Breast epithelium (tissue), 4 donors: ENCODE measurements around the gene PBX4. TPM values are rescaled to one million over a fixed set of nuclear protein-coding genes. Genes with fewer than 3 reads are reported as not detected.

ENCODE experiments used
- DNase-seq, 2 donors: peaks; one replicate each; pipeline ENCODE4 v3.0.0-alpha.2; 2019; ENCODE audit warnings: low spot score in 2 of 2
- H3K27ac ChIP-seq, 2 donors: fragments of 200-600 bp; sonication (generic) in 1 of 2; one replicate each; pipeline ENCODE4 v1.5.1; 2016 to 2019; ENCODE audit warnings: mild to moderate bottlenecking in 1 of 2
- H3K27me3 ChIP-seq, 2 donors: fragments of 200-600 bp; sonication (generic) in 1 of 2; one replicate each; pipeline versions ENCODE4 v1.5.1 to v1.6.0; 2017 to 2019; ENCODE audit warnings: control low read depth in 1 of 2, mild to moderate bottlenecking in 1 of 2
- H3K36me3 ChIP-seq: fragments of 200-600 bp; one replicate; pipeline ENCODE4 v1.5.1; 2019
- H3K4me1 ChIP-seq, 2 donors: fragments of 200-600 bp; sonication (generic); one replicate each; pipeline ENCODE4 v1.5.1; 2016 to 2019; ENCODE audit warnings: control low read depth in 1 of 2
- H3K4me3 ChIP-seq, 3 donors: fragments of 200-600 bp; sonication (generic); 1 replicate in 2 of 3; 2 replicates in 1 of 3; pipeline ENCODE4 v1.5.1; 2016 to 2019; ENCODE audit warnings: mild to moderate bottlenecking in 3 of 3, moderate library complexity in 2 of 3
- H3K9me3 ChIP-seq, 2 donors: fragments of 200-600 bp; sonication (generic) in 1 of 2; one replicate each; pipeline ENCODE4 v1.5.1; 2016 to 2019; ENCODE audit warnings: control low read depth in 1 of 2
- CTCF ChIP-seq, 3 donors: fragments of 450-650 bp; IDR thresholded peaks; one replicate each; pipeline ENCODE4 v1.5.1; 2016 to 2017; ENCODE audit warnings: antibody characterized with exemption in 3 of 3, mild to moderate bottlenecking in 3 of 3, moderate library complexity in 3 of 3
- POLR2A ChIP-seq: fragments of 450-650 bp; IDR thresholded peaks from one replicate; pipeline ENCODE4 v1.6.1; 2016; ENCODE audit warnings: antibody characterized with exemption, mild to moderate bottlenecking, moderate library complexity
- POLR2AphosphoS5 ChIP-seq, 3 donors: sonication (generic); formaldehyde crosslinking; IDR thresholded peaks; one replicate each; pipeline ENCODE4 v1.6.1; 2017; ENCODE audit warnings: antibody characterized with exemption in 3 of 3
- intact Hi-C: fragments of 100-400 bp; cut with DNase I; formaldehyde crosslinking; loops from one replicate; pipeline ENCODE4 v1.15.1; 2023; ENCODE audit warnings: low total_unique reads
- total RNA-seq, 3 donors: library from RNA; depleted of rRNA; stranded (reverse); fragments of >200 nt; gene quantifications; one replicate each; pipeline ENCODE4 v1.1.0, GENCODE V29; 2016

The PBX4 gene
- total RNA-seq, 3 donors from 2014 or later = 3.4 to 5.9 (median 5.6) TPM

DNA sequence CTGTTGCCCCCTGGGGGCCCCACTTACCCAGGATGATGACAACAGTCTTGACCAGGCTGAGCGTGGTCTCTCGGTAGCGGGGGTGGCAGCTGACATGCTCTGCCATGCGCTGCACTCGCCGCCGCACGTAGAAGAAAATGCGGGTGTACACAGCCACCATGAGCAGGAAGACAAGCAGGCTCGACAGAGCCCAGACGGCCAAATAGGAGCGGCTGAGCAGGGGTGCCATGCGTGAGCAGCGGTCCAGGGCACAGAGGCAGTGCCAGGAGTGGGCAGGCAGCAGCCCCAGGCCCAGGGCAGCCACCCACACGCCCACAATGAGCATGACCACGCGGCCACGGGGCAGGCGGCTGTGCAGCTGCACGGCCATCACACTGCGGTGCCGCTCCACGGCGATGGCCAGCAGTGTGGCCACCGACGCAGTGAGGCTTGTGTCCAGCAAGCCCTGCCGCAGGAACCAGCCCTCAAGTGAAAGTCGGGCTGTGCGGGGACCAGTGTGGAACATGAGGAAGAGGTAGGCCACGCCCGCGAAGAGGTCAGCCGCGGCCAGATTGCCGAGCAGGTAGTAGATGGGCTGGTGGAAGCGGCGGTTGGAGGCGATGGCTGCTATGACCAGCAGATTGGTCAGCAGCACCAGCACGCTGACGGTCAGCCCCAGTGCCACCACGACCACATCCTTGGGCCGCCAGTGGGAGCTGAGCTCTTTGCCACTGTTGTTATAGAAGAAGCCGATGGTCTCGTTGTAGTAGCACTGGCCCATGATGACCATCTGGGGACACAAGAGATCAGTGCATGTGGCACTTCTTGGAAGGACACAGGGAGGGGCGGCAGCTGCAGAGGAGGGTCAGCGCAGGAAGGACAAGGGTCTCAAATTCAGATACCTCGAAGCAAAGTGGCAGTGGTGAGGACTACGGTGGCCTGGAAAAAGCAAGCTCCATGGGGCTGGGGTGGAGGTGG is 8.3 kb upstream of the PBX4 start:
- Histone ChIP-seq H3K27me3 (no peaks in the 10 kb centered on the region), H3K27ac (peak overlapping the region; percentile 88), H3K4me3 (peak overlapping the region in 2 of 3 donors; percentile 65 to 82), H3K9me3 (no peaks in the 10 kb centered on the region), H3K36me3 (no peaks in the 10 kb centered on the region), H3K4me1 (no peaks in the 10 kb centered on the region)
- no peak for DNase-seq
- no peak for TF ChIP-seq CTCF (IDR thresholded peaks at IDR 0.05)
- no peak for TF ChIP-seq POLR2A
- no peak for TF ChIP-seq POLR2AphosphoS5 (IDR thresholded peaks at IDR 0.05)
- intact Hi-C loops = loop anchor here (10.0 kb wide), 1 partner anchor 1312 kb away; no protein-coding TSS in a partner anchor

DNA sequence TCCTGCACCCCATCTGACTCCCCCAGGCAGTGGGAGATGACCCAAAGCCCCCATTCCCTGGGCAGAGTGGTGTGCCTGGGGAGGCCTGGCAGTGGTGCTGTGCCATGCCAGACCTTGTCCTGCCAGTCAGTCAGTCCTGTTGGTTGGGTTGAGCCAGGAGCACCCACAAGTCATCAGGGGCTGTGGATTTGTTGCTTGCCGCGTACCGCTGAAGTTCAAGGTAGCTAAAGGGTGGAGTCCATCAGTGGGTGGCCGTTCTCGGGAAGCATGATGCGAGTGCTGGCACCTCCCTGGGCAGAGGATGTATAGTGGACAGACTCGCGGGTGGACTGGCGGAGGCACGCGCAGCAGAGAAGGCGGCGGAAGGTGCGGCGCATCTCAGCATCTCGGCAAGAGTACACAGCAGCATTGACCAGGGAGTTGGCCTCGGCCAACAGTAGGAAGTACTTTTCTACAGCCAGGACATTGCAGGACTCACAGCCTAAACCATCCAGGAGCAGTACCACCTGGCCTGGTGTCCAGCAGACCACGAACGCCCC is 5.6 kb upstream of the PBX4 start:
- Histone ChIP-seq H3K27me3 (no peaks in the 10 kb centered on the region), H3K4me3 (no peak overlapping the region), H3K36me3 (no peaks in the 10 kb centered on the region), H3K4me1 (no peaks in the 10 kb centered on the region), H3K9me3 (no peaks in the 10 kb centered on the region), H3K27ac (no peak overlapping the region)
- no peak for DNase-seq
- intact Hi-C loops = loop anchor here (10.0 kb wide), 1 partner anchor 1309 kb away; no protein-coding TSS in a partner anchor
- TF ChIP-seq POLR2A = no peak

DNA sequence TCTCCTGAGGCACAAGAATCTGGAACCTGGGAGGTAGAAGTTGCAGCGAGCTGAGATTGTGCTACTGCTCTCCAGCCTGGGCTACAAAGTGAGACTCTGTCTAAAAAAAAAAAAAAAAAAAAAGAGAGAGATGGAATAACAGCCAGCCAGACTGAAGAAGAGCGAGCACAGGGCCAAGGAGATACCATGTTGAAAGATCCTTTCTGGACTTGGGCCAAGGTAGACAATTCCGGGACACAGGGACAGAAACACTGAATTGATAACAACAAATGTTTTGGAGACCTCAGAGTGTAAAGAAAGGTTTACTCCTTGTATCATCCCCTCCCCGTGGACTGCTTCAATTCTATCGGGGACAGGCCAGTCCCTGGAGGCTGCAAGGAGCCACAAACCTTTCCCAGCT is 4.9 kb upstream of the PBX4 start:
- H3K4me3 ChIP-seq = no peak overlapping the region
- H3K27me3 ChIP-seq = no peaks in the 10 kb centered on the region
- H3K36me3 ChIP-seq = no peaks in the 10 kb centered on the region
- no peak overlapping the region for H3K27ac ChIP-seq
- no peak for DNase-seq
- TF ChIP-seq CTCF (IDR thresholded peaks at IDR 0.05) (no peak), POLR2A (no peak), POLR2AphosphoS5 (IDR thresholded peaks at IDR 0.05) (no peak)
- intact Hi-C loops = loop anchor here (10.0 kb wide), 1 partner anchor 1309 kb away; no protein-coding TSS in a partner anchor
- no peaks in the 10 kb centered on the region for H3K9me3 ChIP-seq
- peaks cover 0 to under 1% of the 10 kb centered on the region in 2 donors for H3K4me1 ChIP-seq

GRCh38 chr19:19619849-19620210 is 1.3 kb upstream of the PBX4 start:
- Histone ChIP-seq H3K27ac (no peak overlapping the region), H3K36me3 (no peaks in the 10 kb centered on the region), H3K4me1 (peaks cover 0 to 4% of the 10 kb centered on the region in 2 donors), H3K9me3 (no peaks in the 10 kb centered on the region), H3K27me3 (no peaks in the 10 kb centered on the region), H3K4me3 (no peak overlapping the region)
- intact Hi-C loops = loop anchor here (2.0 to 10.0 kb wide), 2 partner anchors 51 to 1305 kb away; no protein-coding TSS in a partner anchor
- DNase-seq = no peak
- no peak for TF ChIP-seq CTCF (IDR thresholded peaks at IDR 0.05)
- TF ChIP-seq POLR2AphosphoS5 (IDR thresholded peaks at IDR 0.05) = no peak
- TF ChIP-seq POLR2A = no peak

DNA sequence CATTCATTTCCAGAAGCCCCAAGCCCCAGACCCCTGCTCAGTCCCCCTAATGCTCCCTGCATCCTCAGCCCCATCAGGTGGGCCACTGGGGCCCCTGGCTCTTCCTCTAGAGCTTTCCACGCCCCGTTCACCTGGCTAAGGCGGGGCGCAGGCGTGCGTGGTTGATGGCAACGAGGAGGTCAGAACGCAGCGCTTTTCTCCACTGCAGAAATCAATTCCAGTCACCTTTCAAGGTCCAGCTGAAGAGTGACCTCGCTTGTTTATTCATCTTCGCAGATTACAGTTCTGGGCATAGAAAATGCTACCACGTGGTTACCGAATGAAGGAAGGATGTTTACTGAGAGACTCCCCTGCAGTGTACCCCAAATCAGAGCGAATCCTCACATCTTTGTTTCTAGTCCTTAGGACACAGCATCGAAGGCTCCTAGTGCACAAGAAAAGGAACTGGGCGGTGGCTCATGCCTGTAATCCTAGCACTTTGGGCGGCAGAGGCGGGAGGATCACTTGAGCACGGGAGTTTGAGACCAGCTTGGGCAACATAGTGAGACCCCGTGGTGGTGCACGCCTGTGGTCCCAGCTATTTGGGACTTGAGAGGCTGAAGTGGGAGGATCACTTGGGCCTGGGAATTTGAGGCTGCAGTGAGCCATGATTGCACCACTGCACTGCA is 828 bp upstream of the PBX4 start:
- Histone ChIP-seq H3K4me1 (peaks cover 0 to 4% of the 10 kb centered on the region in 2 donors), H3K36me3 (no peaks in the 10 kb centered on the region), H3K27ac (no peak overlapping the region), H3K27me3 (no peaks in the 10 kb centered on the region), H3K4me3 (peak overlapping the region in 2 of 3 donors; percentile 63 to 80), H3K9me3 (no peaks in the 10 kb centered on the region)
- intact Hi-C loops = no loop called here
- TF ChIP-seq POLR2A (no peak), POLR2AphosphoS5 (IDR thresholded peaks at IDR 0.05) (no peak)
- no peak for DNase-seq
